ENCODE results near the gene MARVELD2. TPM values are rescaled to one million over a fixed set of nuclear protein-coding genes. Genes with fewer than 3 reads are reported as not detected.

MARVELD2 gene
- total and polyA plus RNA-seq, 2 donors from 2014 or later = 8.5 to 41.2 TPM

DNA sequence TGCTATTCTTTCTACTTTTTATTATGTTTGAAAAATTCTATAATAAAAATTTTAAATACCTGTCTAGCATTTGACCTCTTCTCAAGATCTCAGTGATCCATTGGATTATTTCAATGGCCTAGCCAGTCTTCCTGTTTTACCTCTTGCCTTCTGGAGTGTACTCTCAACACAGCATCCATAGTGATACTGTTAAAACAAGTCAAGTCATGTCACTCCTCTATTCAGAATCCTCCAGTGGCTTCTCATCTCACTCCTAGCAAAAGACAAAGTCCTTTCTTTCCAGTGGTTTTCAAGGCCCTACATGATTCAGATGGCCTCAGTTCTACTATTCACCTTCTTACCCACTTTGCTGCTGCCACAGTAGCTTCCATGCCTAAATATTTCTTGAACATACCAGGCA, 1.8 kb downstream of the MARVELD2 start:
- intact Hi-C loops (cut with DNase I) = no loop called here
- FAIRE-seq (no peak), DNase-seq (no peak)
- Histone ChIP-seq H3K9ac (ENCODE audit: low read length in 3 of 3) (peak overlapping the region in 1 of 3 donors; percentile 46), H3K9me3 (ENCODE audit: control insufficient read depth in 2 of 3, insufficient read depth in 1 of 3, low read length in 3 of 3) (no peaks in the 10 kb centered on the region), H3K36me3 (ENCODE audit: control insufficient read depth in 2 of 3, insufficient read depth in 3 of 3, low read length in 3 of 3) (peaks cover 0 to 6% (median 0%) of the 10 kb centered on the region in 3 donors), H3K27ac (ENCODE audit: low read depth in 2 of 2, low read length in 2 of 2) (no peak overlapping the region), H3K4me1 (ENCODE audit: control insufficient read depth in 2 of 3, insufficient read depth in 2 of 3, low read depth in 1 of 3, low read length in 3 of 3) (no peaks in the 10 kb centered on the region), H3K4me3 (ENCODE audit: low read length in 3 of 3) (peak overlapping the region in 2 of 3 donors; percentile 3 to 18), H3K27me3 (ENCODE audit: control insufficient read depth, insufficient read depth, low read length) (no peaks in the 10 kb centered on the region)
- TF ChIP-seq CTCF (IDR thresholded peaks at IDR 0.05; ENCODE audit: borderline replicate concordance, extremely low read depth, insufficient read depth) = no peak

DNA sequence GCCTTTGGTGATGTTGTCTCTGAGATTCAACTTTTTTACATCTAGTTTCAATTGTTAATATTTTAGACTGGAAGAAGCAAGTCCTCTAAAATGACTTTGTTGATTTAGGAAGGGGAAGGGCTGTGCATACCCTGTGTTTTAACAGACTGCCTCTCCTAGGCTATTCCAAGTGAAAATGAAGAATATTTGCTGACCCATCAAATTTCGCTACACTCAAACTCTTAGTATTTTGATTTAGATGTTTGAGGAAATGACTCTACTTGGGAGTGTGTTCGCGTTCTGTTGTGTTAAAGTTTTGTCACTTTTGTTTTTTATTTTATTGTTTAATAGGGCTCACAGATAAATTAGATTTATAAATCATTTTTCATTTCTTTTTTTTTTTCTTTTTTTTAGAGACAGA, 3.6 kb downstream of the MARVELD2 start:
- no peaks in the 10 kb centered on the region for H3K4me1 ChIP-seq (ENCODE audit: control insufficient read depth in 2 of 3, insufficient read depth in 2 of 3, low read depth in 1 of 3, low read length in 3 of 3)
- no peak overlapping the region for H3K27ac ChIP-seq (ENCODE audit: low read depth in 2 of 2, low read length in 2 of 2)
- intact Hi-C loops (cut with DNase I) = no loop called here
- H3K4me3 ChIP-seq (ENCODE audit: low read length in 3 of 3) = no peak overlapping the region
- no peak for DNase-seq
- no peak overlapping the region for H3K9ac ChIP-seq (ENCODE audit: low read length in 3 of 3)
- no peaks in the 10 kb centered on the region for H3K27me3 ChIP-seq (ENCODE audit: control insufficient read depth, insufficient read depth, low read length)
- FAIRE-seq = no peak
- no peak for TF ChIP-seq CTCF (IDR thresholded peaks at IDR 0.05; ENCODE audit: borderline replicate concordance, extremely low read depth, insufficient read depth)
- H3K9me3 ChIP-seq (ENCODE audit: control insufficient read depth in 2 of 3, insufficient read depth in 1 of 3, low read length in 3 of 3) = no peaks in the 10 kb centered on the region
- peaks cover 0 to 6% (median 0%) of the 10 kb centered on the region in 3 donors for H3K36me3 ChIP-seq (ENCODE audit: control insufficient read depth in 2 of 3, insufficient read depth in 3 of 3, low read length in 3 of 3)

DNA sequence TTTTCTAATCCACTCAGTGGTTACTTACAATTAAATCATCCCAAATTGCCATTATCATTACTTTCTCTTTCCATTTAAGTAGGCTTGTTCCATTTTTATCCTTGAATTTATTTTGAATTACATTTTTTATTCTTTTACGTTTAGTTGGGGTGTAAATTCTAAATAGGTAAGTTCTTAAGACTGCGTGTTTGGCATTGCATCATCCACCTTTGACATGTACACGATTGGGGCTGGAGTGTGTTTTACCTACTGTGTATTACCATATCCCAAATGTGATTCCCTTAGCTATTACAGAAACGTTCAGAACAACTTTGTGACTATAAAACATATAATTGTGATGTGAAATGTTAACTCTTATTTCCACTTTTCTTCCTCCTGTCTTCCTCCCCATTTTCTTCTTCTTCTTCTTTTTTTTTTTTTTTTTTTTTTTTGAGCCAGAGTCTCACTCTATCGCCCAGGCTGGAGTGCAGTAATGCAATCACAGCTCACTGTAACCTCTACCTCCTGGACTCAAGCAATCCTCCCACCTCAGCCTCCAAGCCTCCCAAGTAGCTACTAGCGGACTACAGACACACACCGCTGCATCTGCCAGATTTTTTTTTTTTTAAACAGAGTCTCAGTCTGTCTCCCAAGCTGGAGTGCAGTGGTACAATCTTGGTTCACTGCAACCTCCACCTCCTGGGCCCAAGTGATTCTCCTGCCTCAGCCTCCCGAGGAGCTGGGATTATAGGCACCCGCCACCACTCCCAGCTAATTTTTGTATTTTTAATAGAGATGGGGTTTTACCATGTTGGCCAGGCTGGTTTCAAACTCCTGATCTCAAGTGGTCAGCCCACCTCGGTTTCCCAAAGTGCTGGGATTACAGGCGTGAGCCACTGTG, 16.7 kb downstream of the MARVELD2 start:
- FAIRE-seq = no peak
- Histone ChIP-seq H3K4me1 (ENCODE audit: control insufficient read depth in 2 of 3, insufficient read depth in 2 of 3, low read depth in 1 of 3, low read length in 3 of 3) (peaks cover 0 to 3% (median 0%) of the 10 kb centered on the region in 3 donors), H3K27ac (ENCODE audit: low read depth in 2 of 2, low read length in 2 of 2) (no peak overlapping the region), H3K4me3 (ENCODE audit: low read length in 3 of 3) (no peak overlapping the region), H3K9me3 (ENCODE audit: control insufficient read depth in 2 of 3, insufficient read depth in 1 of 3, low read length in 3 of 3) (no peaks in the 10 kb centered on the region), H3K9ac (ENCODE audit: low read length in 3 of 3) (no peak overlapping the region), H3K27me3 (ENCODE audit: control insufficient read depth, insufficient read depth, low read length) (no peaks in the 10 kb centered on the region), H3K36me3 (ENCODE audit: control insufficient read depth in 2 of 3, insufficient read depth in 3 of 3, low read length in 3 of 3) (peaks cover 0 to 13% (median 0%) of the 10 kb centered on the region in 3 donors)
- no peak for DNase-seq
- intact Hi-C loops (cut with DNase I) = no loop called here
- TF ChIP-seq CTCF (IDR thresholded peaks at IDR 0.05; ENCODE audit: borderline replicate concordance, extremely low read depth, insufficient read depth) = no peak

Measured in kidney (tissue), 14 donors.